ENCODE results near the gene MACC1. TPM values are rescaled to one million over a fixed set of nuclear protein-coding genes. Genes with fewer than 3 reads are reported as not detected.

The MACC1 gene
- total RNA-seq, 3 donors from 2014 or later (not counting 1 experiment from before 2014, with no cell fraction given), result 0.09 to 0.45 (median 0.26) TPM

Other genes starting within 250 kb of the MACC1 start
- 10 to 100 TPM in 1 of 3 donors, under 1 TPM in 1, not detected in 1; 0.39 to 12.8 TPM for gene ITGB8, start 113.5 kb upstream of the MACC1 start, total RNA-seq